Measurements from ENCODE around the gene LRRC8A.
A peak's percentile ranks its signal among the peaks of the same experiment; 100 is the strongest.

LRRC8A gene

GRCh38 chr9:128902351-128903078, 20.6 kb downstream of the LRRC8A start:
- DNase-seq = no peak

- DNase-seq = no peak
These were observed 21.1 kb downstream of the LRRC8A start for GRCh38 chr9:128903079-128903461.

- no peak for DNase-seq
These were observed 22.1 kb downstream of the LRRC8A start for GRCh38 chr9:128903871-128904620.

GRCh38 chr9:128905964-128906363, 24.0 kb downstream of the LRRC8A start:
- DNase-seq = no peak

- DNase-seq = no peak
These were observed 24.8 kb downstream of the LRRC8A start for GRCh38 chr9:128906741-128907140.

GRCh38 chr9:128908372-128908771, 26.4 kb downstream of the LRRC8A start:
- no peak for DNase-seq

- DNase-seq = no peak
These were observed 27.9 kb downstream of the LRRC8A start for GRCh38 chr9:128909859-128910258.

- no peak for DNase-seq
These were observed 29.0 kb downstream of the LRRC8A start for GRCh38 chr9:128910906-128911305.

- no peak for DNase-seq
These were observed 29.6 kb downstream of the LRRC8A start for GRCh38 chr9:128911529-128912035.

- no peak for DNase-seq
These were observed 30.4 kb downstream of the LRRC8A start for GRCh38 chr9:128912270-128912853.

GRCh38 chr9:128913048-128913900, 31.3 kb downstream of the LRRC8A start:
- DNase-seq = no peak

- DNase-seq = no peak
These were observed 32.3 kb downstream of the LRRC8A start for GRCh38 chr9:128913995-128914772.

GRCh38 chr9:128916204-128916603, 34.3 kb downstream of the LRRC8A start:
- no peak for DNase-seq

GRCh38 chr9:128916745-128917144, 34.8 kb downstream of the LRRC8A start:
- no peak for DNase-seq

- DNase-seq = peak; percentile 77
These were observed 35.4 kb downstream of the LRRC8A start for GRCh38 chr9:128917151-128917849.

GRCh38 chr9:128918921-128919320, 37.0 kb downstream of the LRRC8A start:
- DNase-seq = no peak

GRCh38 chr9:128919402-128920089, 37.6 kb downstream of the LRRC8A start:
- no peak for DNase-seq

- peak; percentile 85 for DNase-seq
These were observed 38.6 kb downstream of the LRRC8A start, which contains the start of gene PHYHD1 for GRCh38 chr9:128920381-128921058. PHYHD1 (plus strand) TSS chr9:128920982; CDS start chr9:128922324, 1,342 bp downstream.

GRCh38 chr9:128921881-128922763, 40.2 kb downstream of the LRRC8A start:
- DNase-seq = no peak
